Smooth muscle cell of the pulmonary artery (primary cell): Measurements from ENCODE around the gene TEP1. TPM values are rescaled to one million over a fixed set of nuclear protein-coding genes. Genes with fewer than 3 reads are reported as not detected.

Experiments used
- total RNA-seq: library from RNA; depleted of rRNA; stranded (reverse); fragments of >200 nt; gene quantifications from 2 replicates; pipeline ENCODE4 v1.2.3, GENCODE V29; 2014

Gene TEP1
- total RNA-seq: 31.5 and 35.2 TPM in 2 replicates

GRCh38 chr14:20412876-20413743 is at the start of gene TEP1:
Gene TEP1, minus strand, starts transcription at chr14:20413501. Its CDS starts 5,062 bp downstream, at chr14:20408439.

DNA sequence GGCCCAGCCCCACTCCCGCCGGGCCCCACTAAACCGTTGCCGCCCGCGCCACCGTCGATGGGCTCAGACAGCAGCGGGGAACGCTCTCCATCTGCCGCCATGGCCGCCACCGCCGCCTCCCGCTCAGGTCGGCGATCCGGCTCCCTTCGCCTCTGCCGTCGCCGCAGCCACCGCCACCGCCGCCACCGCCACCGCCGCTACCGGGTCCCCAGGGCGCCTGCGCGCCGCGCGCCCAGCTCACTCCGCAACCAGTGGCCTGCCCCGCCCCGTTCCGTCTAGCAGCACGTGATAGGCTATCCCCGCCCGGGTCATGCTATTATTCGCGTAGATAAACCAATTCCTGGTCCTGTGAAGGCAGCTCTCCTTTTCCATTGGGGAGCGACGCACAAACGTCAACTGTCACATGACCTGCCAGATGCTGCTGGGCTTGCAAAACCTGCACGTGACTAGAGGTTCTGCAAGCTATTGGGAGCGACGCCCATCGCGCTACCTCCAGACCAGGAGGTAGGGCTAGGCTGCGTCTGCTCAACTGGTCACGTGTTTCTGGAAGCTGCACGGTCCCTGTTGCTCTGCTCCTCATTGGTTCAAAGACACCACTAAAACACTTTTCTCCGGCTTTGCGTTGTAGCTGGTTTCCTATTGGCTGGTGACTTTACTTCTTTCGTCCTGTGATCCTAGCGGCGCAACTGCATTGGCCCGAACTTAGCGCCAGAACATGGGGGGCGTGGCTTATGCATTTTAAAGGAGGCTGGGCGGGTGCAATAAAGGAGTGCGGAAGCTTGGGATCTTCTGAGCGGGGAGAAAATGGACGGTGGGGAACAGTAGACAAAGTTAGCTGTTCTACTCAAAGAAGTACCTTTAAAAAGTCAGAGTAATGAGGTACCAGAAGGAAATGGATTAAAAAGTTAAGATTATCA is 48.2 kb upstream of the TEP1 start, which contains the start of gene PIP4P1:
TSS of gene PIP4P1 (minus strand) at position 210 of the 917 bp plus-strand sequence. CDS start at position 101, 109 bp downstream.

DNA sequence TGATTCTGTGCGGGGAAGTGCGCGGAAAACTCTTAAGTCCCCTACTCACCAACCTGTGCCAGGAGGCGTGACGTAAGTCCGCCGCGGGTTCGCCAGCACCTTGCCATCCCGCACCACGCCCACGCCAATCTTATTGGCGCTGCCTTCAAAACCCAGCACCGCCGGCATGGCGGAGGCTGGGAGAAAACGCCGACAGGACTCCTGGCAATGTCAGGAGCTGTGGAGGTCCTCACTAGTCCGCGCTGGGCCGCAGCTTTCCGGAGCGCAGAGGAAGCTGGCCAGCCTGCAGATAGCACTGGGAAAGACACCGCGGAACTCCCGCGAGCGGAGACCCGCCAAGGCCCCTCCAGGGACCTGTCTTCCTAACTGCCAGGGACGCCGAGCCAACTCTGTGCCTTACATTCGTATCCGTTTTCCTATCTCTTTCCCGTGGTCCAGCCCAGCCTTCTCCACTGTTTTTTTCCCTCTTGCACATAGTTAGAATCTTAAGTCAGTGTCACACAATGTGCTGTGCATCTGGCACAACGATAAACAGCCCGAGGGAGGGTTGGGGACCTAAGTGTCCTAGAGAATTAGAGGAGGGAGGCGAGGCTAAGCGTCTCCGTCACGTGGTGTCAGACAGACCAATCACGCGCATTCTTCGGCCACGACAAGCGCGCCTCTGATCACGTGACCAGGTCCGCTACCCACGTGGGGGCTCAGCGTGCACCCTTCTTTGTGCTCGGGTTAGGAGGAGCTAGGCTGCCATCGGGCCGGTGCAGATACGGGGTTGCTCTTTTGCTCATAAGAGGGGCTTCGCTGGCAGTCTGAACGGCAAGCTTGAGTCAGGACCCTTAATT is 41.4 kb upstream of the TEP1 start, which contains the start of the genes APEX1 and OSGEP:
TSS of gene APEX1 (plus strand) at position 711 of the 839 bp plus-strand sequence. CDS start 420 bp downstream, outside the sequence.
TSS of gene OSGEP (minus strand) at position 297 of the 839 bp plus-strand sequence. CDS start at position 168, 129 bp downstream.

DNA sequence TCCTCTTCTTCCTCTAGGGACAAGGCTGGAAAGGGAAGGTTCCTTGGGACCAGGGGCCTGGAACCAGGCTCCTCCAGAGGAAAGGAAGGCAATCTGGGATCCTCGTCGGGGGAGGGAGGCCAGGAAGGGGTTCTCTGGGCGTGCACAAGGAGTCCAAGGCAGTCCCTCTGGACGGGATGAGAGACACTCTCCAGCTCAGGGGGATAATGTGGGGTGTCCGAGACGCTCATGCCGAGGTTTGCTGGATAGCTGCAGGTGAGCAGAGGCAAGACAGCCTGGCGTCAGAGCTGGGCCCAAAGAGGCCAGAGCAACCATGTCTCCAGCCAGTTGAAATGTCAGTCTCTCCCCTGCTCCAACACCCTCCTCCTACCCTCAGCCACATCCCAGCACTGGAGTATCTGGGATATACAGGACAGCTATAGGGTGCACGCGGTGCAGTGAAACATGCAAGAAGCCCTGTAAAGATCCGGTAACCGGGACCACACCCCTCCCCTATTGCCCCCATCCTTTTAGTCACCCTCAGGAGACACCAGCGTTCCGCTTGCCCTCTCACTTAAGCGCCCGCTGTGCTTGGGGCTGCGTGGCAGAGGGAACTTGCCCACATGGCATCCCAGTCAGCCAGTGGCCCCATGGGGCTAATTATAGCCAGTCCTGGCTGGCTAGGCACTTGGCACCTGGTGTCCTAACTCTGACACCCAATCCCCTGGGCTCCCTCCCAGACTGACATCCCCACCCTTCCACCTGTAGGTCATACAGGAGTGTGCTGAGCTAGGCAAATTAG is 22.5 kb upstream of the TEP1 start, which contains the start of gene KLHL33:
TSS of gene KLHL33 (minus strand) at position 585 of the 781 bp plus-strand sequence. CDS start at position 230, 355 bp downstream.

GRCh38 chr14:20343092-20343861 is 70.0 kb downstream of the TEP1 start, which contains the start of gene PARP2:
Gene PARP2, plus strand, starts transcription at chr14:20343635. Its CDS starts 7 bp downstream, at chr14:20343642.

GRCh38 chr14:20332788-20333493 is 80.4 kb downstream of the TEP1 start, which contains the start of gene CCNB1IP1:
Gene CCNB1IP1, minus strand, starts transcription at chr14:20333279. Its CDS starts 16,756 bp downstream, at chr14:20316523.

Other genes starting within 250 kb of the TEP1 start
- not detected in 2 replicates for gene OR11G2, start 222.6 kb downstream of the TEP1 start, total RNA-seq
- not detected in 2 replicates for gene OR11H6, start 189.8 kb downstream of the TEP1 start, total RNA-seq
- not detected in 2 replicates for gene OR11H7, start 184.5 kb downstream of the TEP1 start, total RNA-seq
- gene OR11H4, start 174.2 kb downstream of the TEP1 start, total RNA-seq: not detected in 2 replicates
- 16.2 and 17.1 TPM in 2 replicates for gene TTC5, start 107.5 kb downstream of the TEP1 start, total RNA-seq
- 34.1 and 36.6 TPM in 2 replicates for gene CCNB1IP1, start 80.2 kb downstream of the TEP1 start, total RNA-seq
- 6.3 and 6.9 TPM in 2 replicates for gene PARP2, start 69.9 kb downstream of the TEP1 start, total RNA-seq
- 0.03 and 0.07 TPM in 2 replicates for gene KLHL33, start 22.7 kb upstream of the TEP1 start, total RNA-seq
- 20.0 and 20.4 TPM in 2 replicates for gene OSGEP, start 41.3 kb upstream of the TEP1 start, total RNA-seq
- gene APEX1, start 41.7 kb upstream of the TEP1 start, total RNA-seq: 38.8 and 55.3 TPM in 2 replicates
- 17.9 and 22.4 TPM in 2 replicates for gene PIP4P1, start 47.9 kb upstream of the TEP1 start, total RNA-seq
- gene PNP, start 55.9 kb upstream of the TEP1 start, total RNA-seq: 11.5 and 34.8 TPM in 2 replicates
- not detected in 2 replicates for gene RNASE10, start 92.0 kb upstream of the TEP1 start, total RNA-seq
- not detected in 2 replicates for gene RNASE9, start 147.5 kb upstream of the TEP1 start, total RNA-seq
- not detected in 2 replicates for gene RNASE11, start 174.5 kb upstream of the TEP1 start, total RNA-seq
- not detected in 2 replicates for gene RNASE12, start 177.9 kb upstream of the TEP1 start, total RNA-seq
- not detected in 2 replicates for gene OR6S1, start 228.2 kb upstream of the TEP1 start, total RNA-seq